NCI-H2227 (cell line): ENCODE data around the gene SIRT2.

Experiments used
- DNase-seq: peaks from one replicate; lab custom pipeline; 2025; ENCODE audit not compliant: unreplicated experiment; lab: John Stamatoyannopoulos, UW

The SIRT2 gene

GRCh38 chr19:38920602-38921419 lies 21.4 kb upstream of the SIRT2 start:
- DNase-seq, result no peak

- no peak for DNase-seq
Measured at GRCh38 chr19:38919837-38920601, 20.6 kb upstream of the SIRT2 start.

- no peak for DNase-seq
Measured at GRCh38 chr19:38918526-38918925, 19.1 kb upstream of the SIRT2 start.

DNA sequence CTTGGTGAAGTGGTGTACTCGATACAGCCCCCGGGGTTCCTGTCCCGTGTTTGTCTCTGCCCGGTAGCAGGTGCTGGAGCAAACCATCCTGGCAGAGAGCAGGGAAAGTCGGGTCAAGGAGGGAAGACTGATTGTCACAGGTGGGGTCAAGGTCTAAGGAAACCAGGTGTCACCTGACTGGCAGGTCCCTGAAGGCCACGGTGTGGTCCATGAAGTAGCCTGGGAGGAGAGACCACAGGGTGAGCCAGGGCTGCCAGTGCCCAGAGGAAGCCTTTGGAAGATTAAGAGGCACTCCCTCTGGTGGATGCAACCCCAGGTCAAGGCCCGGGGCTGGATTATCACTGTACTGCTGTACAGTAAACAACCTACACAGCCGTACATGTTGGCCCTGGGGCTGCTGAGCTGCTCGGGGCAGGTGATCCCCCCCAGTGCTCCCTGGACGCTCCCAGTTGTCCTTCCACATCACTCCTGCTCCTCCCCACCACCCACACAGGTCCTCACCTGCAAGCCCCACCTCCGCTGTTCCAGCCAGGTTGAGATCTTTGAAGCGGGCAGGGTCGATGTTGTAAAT lies 18.6 kb upstream of the SIRT2 start:
- DNase-seq, result no peak

DNA sequence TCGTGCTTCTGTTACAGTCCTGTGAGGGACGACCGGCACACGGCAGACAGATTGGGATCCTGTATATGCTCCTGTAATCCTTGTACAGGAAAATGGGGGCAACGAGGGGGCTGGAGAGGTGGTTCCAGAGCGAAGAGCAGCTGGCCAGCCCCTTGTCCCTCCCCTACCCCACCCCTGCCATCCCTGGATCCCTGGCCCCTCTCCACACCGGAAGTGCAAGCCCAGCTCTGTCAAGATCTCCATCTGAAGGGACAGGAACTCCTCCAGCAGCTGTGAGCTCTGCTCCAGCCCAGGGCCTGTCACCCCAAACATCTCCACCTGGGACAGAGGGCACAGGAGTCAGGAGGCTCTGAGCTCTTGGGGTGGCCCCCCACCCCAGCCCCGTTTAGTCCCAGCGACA lies 18.1 kb upstream of the SIRT2 start:
- DNase-seq, result no peak

DNA sequence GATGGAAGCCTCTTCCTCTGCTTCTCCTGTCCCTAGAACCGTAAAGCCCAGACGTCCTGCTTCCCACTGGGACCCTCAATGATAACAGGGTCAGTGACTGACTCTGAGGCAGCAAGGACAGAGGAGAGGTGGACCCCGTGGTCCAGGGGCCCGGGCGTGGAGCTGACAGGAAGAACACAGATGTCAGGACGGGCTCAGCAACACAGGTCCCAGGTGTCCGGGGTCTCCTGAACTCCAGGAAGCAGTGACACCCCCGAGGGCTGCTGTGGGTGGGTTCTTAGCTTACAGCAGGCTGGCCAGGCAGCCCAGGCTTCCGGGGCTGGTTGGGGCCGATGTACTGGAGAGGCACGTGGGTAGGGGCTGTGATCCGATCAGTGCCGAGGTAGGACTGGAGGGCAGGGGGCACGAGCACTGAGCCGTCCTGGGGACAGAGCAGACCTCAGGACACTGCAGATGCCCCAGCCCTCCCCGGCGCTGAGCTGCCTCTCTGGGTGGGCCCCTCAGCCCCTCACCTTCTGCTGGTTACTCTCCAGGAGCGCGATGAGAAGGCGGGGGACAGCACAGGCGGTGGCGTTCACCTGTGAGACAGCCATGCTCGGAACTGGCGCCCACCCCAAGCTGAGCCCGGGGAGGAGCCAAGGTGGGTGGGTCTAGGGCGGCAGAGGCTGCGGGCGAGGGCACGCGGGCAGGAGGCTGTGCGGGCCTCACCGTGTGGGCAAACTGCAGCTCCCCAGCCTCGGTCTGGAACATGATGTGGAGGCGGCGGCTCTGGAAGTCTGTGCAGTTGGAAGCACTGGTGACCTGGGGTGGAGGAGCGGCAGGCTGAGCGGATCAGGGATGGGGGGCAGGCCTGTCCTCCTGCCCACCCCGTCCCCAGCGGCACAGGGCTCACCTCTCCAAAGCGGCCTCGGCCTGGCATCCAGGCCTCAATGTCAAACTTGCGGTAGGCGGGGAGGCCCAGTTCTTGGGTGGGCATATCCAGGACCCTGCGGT lies 16.2 kb upstream of the SIRT2 start:
- no peak for DNase-seq

DNA sequence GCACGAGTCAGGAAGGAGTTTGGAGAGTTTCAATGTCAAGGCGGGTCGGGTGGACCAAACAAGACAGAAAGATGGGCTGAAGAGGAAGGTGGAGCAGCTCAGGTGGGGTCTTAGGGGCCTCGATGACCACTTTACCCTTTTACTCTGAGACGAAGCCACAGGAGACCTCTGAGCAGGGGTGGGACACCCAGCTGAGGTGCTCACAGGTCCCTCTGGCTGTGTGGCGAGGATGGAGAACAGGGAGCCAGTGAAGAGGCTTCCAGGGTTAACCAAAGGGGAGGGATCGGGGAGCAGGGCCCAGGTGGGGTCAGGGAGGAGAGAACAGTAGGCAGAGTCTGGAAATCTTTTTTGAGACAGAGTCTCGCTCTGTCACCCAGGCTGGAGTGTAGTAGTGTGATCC lies 14.5 kb upstream of the SIRT2 start:
- DNase-seq, result no peak

- DNase-seq, result no peak
Measured at GRCh38 chr19:38912600-38913514, 13.4 kb upstream of the SIRT2 start.

GRCh38 chr19:38911388-38912001 lies 12.1 kb upstream of the SIRT2 start:
- DNase-seq, result no peak

DNA sequence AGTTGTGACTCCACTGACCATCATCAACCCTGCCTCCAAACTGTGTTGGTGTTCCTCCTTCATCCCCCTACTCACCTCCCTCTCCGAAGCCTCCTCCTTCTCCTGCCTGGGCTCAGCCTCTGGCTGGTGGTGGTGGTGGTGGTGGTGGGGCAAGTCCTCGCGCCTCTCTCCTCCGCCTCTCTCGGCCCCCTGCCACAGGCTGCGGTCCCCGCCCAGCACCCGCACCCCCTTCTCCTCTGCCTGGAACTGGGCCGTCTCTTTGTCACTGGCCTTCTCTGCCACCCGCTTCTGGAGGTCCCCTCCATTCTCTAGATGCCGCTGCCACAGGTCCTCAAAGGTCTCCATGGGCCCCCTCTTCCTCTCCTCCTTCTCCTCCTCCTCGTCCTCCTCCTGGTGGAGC lies 11.1 kb upstream of the SIRT2 start:
- no peak for DNase-seq

GRCh38 chr19:38908911-38909310 lies 9.5 kb upstream of the SIRT2 start:
- no peak for DNase-seq

GRCh38 chr19:38907670-38908069 lies 8.3 kb upstream of the SIRT2 start:
- no peak for DNase-seq

DNA sequence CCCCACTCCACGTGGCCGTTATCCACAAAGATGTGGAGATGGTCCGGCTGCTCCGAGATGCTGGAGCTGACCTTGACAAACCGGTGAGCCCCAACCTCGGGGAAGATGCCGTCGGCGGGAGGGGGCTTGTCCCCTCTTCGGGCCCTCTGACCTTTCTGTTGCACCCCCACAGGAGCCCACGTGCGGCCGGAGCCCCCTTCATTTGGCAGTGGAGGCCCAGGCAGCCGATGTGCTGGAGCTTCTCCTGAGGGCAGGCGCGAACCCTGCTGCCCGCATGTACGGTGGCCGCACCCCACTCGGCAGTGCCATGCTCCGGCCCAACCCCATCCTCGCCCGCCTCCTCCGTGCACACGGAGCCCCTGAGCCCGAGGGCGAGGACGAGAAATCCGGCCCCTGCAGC lies 7.8 kb upstream of the SIRT2 start:
- DNase-seq, result no peak

DNA sequence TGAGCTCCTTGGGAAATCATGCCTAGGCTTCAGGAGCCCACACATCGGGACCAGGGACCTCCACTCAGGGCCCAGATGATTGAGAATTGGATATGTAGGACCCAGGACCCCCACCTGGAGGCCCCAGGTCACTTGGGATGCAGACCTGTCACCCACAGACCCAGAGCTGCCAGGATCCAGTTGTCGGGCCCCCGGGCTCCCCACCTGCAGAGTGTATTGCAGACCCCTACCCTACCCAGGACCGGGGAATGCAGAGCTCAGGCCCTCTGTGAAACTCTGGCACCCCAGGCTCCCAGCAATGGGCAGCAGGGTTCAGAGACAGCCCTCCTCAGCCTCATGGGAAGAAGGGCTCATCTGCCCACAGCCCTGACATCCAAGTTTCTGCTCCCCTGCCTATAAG lies 6.2 kb upstream of the SIRT2 start:
- no peak for DNase-seq

- DNase-seq, result no peak
Measured at GRCh38 chr19:38904581-38905539, 5.4 kb upstream of the SIRT2 start.

GRCh38 chr19:38901683-38902082 lies 2.3 kb upstream of the SIRT2 start:
- no peak for DNase-seq

- DNase-seq, result no peak
Measured at GRCh38 chr19:38900743-38901190, 1.3 kb upstream of the SIRT2 start.

GRCh38 chr19:38900202-38900629 lies 798 bp upstream of the SIRT2 start:
- DNase-seq, result no peak
